Adipocyte (in vitro differentiated cells): Measurements from ENCODE around the gene TMEM218.
A peak's percentile ranks its signal among the peaks of the same experiment; 100 is the strongest.

Source experiments
- DNase-seq: peaks from one replicate; pipeline ENCODE4 v3.0.0-alpha.2; 2015; ENCODE audit warnings: low read depth
- H3K27me3 ChIP-seq: replicated peaks from 2 replicates; pipeline ENCODE4 v1.7.0; 2013; ENCODE audit warnings: mild to moderate bottlenecking, low read length, moderate library complexity; ENCODE audit not compliant: control insufficient read depth, insufficient read depth
- H3K36me3 ChIP-seq: 2 replicates; pipeline ENCODE4 v1.7.0; 2013; ENCODE audit warnings: low read length, mild to moderate bottlenecking, moderate library complexity; ENCODE audit not compliant: control insufficient read depth, insufficient read depth, severe bottlenecking
- H3K4me1 ChIP-seq: 2 replicates; pipeline ENCODE4 v1.7.0; 2013; ENCODE audit warnings: mild to moderate bottlenecking, low read length, moderate library complexity; ENCODE audit not compliant: control insufficient read depth, insufficient read depth
- H3K4me3 ChIP-seq: 2 replicates; pipeline ENCODE4 v1.7.0; 2013; ENCODE audit warnings: mild to moderate bottlenecking, low read length, moderate library complexity
- H3K9ac ChIP-seq: 2 replicates; pipeline ENCODE4 v1.7.0; 2013; ENCODE audit warnings: mild to moderate bottlenecking, low read length, moderate library complexity
- H3K9me3 ChIP-seq: 2 replicates; pipeline ENCODE4 v1.7.0; 2013; ENCODE audit warnings: mild to moderate bottlenecking, low read length, moderate library complexity; ENCODE audit not compliant: control insufficient read depth

TMEM218 gene

DNA sequence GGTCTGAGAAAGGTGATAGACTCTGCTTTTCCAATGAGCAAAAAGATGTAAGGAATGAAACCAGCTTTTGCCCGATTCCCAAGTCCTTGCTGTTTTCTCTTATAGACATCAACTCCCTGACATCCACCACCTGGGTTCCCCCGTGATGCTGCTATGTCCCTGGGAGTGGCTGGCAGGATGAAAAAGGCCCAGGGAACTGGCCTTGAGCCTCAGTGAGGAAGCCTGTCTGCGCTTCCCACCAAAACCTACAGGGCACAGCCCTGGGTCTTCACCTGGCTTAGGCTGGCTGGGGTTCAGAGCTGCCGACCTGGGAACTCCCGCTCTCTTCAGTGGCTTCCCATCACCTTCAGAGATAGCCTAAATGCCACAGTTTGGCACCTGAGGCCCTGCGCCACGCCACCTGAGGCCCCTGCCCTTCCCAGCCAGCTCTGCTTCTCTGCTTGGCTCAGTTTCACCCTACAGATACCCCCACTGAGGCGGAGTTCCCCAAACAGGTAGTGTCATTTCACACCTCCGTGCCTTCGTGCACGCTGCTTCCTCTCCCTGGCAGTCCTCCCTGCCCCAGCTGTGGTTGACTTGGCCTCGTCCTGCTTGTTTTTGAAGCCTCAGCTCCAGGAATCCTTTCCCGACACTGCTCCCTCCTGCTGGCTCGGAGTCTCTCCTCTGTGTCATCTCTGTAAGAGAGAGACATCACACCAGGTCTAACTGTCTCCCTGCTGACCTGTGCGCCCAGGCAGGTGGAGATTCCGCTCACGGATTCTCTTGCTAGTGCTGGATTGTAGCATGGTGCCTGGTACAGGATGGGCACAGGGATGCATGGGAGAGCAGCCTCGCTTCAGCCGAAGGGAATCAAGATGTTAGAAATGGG, 37.6 kb downstream of the TMEM218 start:
- H3K4me3 ChIP-seq, result no peak overlapping the region
- H3K9ac ChIP-seq, result no peak overlapping the region
- H3K27me3 ChIP-seq, result no peaks in the 10 kb centered on the region
- no peak for DNase-seq
- H3K9me3 ChIP-seq, result no peaks in the 10 kb centered on the region
- no peaks in the 10 kb centered on the region for H3K36me3 ChIP-seq
- peaks cover 18% of the 10 kb centered on the region for H3K4me1 ChIP-seq

DNA sequence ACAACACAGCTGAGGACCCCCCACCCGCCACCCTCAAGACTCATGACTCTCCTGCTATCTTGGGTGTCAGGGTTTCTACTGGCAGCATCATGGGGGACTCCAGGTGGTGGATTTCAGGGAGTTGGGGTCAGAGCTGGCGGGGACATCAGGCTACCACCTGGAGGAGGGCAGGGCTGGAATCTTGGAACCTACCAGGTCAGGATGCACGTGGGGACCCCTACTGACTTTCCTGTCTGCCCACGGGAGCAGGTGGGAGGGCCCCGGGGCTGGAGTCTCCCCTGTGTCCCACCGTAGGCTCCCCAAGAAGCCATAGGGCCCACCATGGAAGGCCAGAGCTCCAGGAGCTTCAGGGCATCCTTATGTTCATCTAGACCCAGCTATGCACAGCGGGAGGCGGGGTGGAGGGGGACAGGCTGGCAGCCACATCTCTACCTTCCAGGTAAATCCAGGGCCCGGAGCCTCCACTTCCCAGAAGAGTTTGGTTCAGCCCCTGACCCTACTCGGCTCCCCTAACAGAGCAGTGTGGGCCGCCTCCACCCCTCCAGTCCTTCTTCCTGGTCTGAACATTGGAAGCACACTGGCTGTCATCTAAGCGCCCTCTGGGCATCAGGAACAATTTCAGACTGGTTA, 38.4 kb downstream of the TMEM218 start:
- Histone ChIP-seq H3K4me1 (peaks cover 18% of the 10 kb centered on the region), H3K4me3 (no peak overlapping the region), H3K36me3 (no peaks in the 10 kb centered on the region), H3K9ac (no peak overlapping the region), H3K27me3 (no peaks in the 10 kb centered on the region), H3K9me3 (no peaks in the 10 kb centered on the region)
- DNase-seq, result no peak

DNA sequence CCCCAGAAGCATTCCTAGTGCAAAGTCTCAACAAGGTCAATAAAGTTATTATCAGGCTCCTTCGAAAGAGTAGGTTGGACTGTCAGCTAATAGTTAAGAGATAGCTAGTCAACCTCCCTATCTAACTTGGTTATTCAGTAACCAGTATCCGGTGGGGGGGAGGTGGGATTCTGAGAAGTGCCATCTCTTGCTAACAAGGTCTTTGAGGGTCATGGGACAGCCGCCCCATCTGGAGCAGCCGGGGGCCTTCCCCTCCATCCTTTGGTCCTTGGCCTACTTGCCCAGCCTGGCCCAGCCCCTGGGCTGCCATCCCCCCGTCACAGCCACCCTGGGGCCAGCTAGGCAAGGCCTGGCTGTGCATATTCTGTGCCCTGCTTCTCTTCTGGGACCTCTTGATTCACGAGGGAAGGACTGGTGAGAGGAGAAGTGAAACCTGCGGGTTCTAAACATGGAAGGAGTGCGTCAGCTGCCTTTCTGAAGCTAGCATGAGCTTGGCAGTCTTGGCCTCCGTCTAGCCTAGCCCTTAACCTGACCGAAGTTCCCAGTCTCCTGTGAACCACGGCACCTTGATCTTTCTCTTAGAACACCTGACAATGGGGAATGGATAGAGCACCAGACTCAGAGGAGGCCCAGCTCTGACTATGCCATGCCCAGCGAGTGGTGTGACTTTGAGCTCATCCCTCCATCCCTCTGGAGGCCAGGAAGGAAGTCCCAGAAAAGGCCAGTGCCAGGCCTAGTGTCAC, 39.0 kb downstream of the TMEM218 start:
- DNase-seq, result no peak
- H3K4me1 ChIP-seq, result peaks cover 18% of the 10 kb centered on the region
- H3K9me3 ChIP-seq, result no peaks in the 10 kb centered on the region
- H3K4me3 ChIP-seq, result no peak overlapping the region
- H3K27me3 ChIP-seq, result no peaks in the 10 kb centered on the region
- H3K36me3 ChIP-seq, result no peaks in the 10 kb centered on the region
- no peak overlapping the region for H3K9ac ChIP-seq

DNA sequence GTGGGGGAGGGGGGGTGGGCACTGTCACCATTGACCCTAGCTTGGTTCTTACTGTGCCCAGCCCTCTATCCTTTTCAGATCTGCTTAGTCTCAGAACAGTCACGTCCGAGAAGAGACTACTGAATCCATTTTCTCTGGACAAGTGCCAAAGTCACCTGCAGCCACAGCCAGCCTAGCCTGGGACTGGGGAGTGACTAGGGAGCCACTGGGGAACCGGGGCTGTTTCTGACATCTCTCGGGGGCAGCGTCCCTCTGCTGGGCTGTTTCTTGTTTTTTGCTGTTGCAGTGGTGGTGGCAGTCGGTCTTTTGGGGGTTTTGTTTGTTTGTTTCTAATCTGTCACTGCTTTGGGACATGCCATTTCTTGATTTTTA, 39.6 kb downstream of the TMEM218 start:
- Histone ChIP-seq H3K36me3 (no peaks in the 10 kb centered on the region), H3K4me1 (peaks cover 18% of the 10 kb centered on the region), H3K9me3 (no peaks in the 10 kb centered on the region), H3K4me3 (no peak overlapping the region), H3K27me3 (no peaks in the 10 kb centered on the region), H3K9ac (no peak overlapping the region)
- no peak for DNase-seq

DNA sequence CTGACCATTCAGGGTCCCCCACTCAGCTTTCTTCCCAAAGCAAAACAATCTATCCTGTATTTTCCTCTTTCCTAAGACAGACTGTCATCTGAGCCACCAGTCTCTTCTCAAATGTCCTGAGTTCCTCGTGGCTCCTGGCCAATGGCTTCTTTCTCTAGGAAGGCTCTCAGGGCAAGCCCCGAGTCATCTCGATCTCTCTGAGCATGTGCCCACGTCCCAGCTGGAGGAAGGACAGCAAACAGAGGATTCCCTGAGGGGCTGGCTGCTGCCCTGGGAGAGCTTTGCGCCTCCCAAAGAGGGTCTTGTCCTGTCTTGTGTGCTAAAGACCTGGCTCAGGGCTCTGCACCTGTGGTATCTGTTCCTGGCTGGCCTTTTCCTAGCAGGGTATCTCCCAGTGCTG, 40.0 kb downstream of the TMEM218 start:
- H3K27me3 ChIP-seq, result no peaks in the 10 kb centered on the region
- H3K36me3 ChIP-seq, result no peaks in the 10 kb centered on the region
- no peak for DNase-seq
- H3K9ac ChIP-seq, result no peak overlapping the region
- H3K4me1 ChIP-seq, result peaks cover 18% of the 10 kb centered on the region
- no peaks in the 10 kb centered on the region for H3K9me3 ChIP-seq
- H3K4me3 ChIP-seq, result no peak overlapping the region

DNA sequence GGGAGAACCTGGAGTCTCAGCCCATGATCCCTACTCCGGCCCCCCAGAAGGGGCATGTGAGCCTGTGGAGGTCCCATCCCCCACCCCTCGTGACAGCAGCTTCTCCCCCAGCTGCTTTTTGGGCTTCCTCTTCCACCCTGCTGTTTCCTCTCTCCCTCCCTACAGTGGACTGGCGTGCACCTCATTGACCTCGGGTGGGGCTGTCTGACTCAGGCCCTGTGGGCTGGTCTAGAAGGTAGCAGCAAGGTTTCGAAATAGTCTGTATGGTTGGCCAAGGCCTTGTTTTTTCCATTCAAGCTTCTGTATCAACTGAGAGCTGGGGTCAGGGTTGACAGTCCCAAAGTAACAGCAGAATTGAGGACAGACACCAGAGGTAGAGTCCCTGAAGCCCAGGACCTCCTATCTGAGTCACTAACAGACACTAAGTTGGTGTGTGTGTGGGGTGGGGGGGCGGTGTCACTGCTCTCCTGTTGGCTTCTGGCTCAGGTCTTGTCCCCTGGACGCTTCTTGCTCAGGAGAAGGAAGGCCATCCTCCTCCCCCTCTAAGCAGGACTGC, 40.6 kb downstream of the TMEM218 start:
- Histone ChIP-seq H3K27me3 (no peaks in the 10 kb centered on the region), H3K36me3 (no peaks in the 10 kb centered on the region), H3K9ac (no peak overlapping the region), H3K4me3 (no peak overlapping the region), H3K9me3 (no peaks in the 10 kb centered on the region), H3K4me1 (peaks cover 18% of the 10 kb centered on the region)
- peak; percentile 70 for DNase-seq

DNA sequence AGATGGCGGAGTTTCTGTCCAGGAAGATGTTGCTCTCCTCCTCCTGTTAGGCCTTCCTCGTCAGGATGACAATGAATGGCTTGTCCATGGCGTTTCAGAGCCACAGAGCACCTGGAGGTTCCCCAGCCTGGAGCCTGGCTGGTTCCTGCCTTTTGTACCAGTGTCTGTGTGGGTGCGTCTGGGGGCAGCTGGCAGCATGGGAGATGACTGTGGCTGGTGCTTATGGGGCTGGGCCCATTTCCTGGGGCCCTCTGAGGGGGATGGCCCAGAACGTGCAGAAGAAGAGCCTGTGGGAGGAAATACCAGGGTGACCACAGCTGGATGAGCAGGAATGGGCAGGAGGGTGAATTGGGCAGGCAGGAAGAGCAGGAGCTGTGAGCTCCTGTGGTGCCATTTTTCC, 41.6 kb downstream of the TMEM218 start:
- peaks cover 14% of the 10 kb centered on the region for H3K4me1 ChIP-seq
- DNase-seq, result no peak
- no peak overlapping the region for H3K4me3 ChIP-seq
- no peaks in the 10 kb centered on the region for H3K27me3 ChIP-seq
- H3K9me3 ChIP-seq, result no peaks in the 10 kb centered on the region
- no peak overlapping the region for H3K9ac ChIP-seq
- no peaks in the 10 kb centered on the region for H3K36me3 ChIP-seq

DNA sequence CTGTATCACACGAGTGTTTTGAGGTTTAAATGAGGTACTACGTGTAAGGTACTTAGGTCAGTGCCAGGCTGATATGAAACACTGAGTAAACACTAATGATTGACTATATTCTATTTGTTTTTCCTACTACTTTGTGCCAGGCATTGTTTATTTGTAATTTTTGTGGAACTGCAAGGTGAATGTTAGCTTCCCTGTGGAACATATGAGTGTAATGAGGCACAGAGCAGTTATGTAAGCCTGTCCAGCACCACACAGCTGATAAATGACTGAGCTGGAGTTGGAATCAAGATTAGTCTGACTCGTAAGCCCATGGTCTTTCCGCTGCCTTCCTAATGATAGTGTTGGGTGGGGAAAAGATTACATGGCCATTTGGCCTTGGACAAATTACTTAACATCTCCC, 42.4 kb downstream of the TMEM218 start:
- no peak for DNase-seq
- H3K9me3 ChIP-seq, result no peaks in the 10 kb centered on the region
- no peak overlapping the region for H3K4me3 ChIP-seq
- no peaks in the 10 kb centered on the region for H3K27me3 ChIP-seq
- no peak overlapping the region for H3K9ac ChIP-seq
- no peaks in the 10 kb centered on the region for H3K36me3 ChIP-seq
- peaks cover 14% of the 10 kb centered on the region for H3K4me1 ChIP-seq

DNA sequence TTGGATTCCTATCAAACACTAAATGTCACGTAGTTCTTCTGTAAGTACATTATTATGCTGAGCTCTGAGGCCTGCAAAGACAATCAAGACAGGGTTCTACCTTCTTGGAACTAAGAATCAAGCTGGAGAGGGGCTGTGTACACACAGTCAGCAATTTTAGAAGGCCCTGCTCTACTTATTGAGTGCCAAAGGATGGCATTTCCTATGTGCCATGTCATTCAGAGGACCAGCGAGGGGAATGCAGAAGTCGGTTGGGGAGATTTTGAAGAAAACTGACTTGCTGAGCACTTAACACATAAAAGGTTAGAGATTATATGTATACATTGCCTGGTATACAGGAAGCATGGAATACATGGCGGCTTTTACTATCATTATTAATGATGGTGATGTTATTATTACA, 43.1 kb downstream of the TMEM218 start:
- H3K36me3 ChIP-seq, result no peaks in the 10 kb centered on the region
- no peak overlapping the region for H3K4me3 ChIP-seq
- peaks cover 14% of the 10 kb centered on the region for H3K4me1 ChIP-seq
- H3K9me3 ChIP-seq, result no peaks in the 10 kb centered on the region
- no peak for DNase-seq
- no peaks in the 10 kb centered on the region for H3K27me3 ChIP-seq
- H3K9ac ChIP-seq, result no peak overlapping the region

DNA sequence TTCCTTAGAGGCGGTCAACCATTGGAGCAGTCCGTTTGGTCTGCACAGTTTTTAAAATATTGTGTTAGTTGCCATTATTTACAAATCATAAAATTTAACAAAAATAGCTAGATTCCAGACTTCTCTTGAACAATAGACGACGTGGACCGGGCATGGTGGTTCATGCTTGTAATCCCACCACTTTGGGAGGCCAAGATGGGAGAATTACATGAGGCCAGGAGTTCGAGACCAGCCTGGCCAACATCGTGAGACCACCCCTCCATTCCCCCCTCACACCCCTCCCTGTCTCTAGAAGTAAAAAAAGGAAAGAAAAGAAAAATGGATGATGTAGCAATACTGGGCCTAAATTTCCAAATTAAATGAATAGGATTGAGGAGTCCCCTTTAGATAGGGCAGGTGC, 47.4 kb downstream of the TMEM218 start:
- no peaks in the 10 kb centered on the region for H3K36me3 ChIP-seq
- no peaks in the 10 kb centered on the region for H3K4me1 ChIP-seq
- no peak overlapping the region for H3K9ac ChIP-seq
- no peaks in the 10 kb centered on the region for H3K27me3 ChIP-seq
- no peaks in the 10 kb centered on the region for H3K9me3 ChIP-seq
- DNase-seq, result no peak
- H3K4me3 ChIP-seq, result peak overlapping the region; percentile 89

DNA sequence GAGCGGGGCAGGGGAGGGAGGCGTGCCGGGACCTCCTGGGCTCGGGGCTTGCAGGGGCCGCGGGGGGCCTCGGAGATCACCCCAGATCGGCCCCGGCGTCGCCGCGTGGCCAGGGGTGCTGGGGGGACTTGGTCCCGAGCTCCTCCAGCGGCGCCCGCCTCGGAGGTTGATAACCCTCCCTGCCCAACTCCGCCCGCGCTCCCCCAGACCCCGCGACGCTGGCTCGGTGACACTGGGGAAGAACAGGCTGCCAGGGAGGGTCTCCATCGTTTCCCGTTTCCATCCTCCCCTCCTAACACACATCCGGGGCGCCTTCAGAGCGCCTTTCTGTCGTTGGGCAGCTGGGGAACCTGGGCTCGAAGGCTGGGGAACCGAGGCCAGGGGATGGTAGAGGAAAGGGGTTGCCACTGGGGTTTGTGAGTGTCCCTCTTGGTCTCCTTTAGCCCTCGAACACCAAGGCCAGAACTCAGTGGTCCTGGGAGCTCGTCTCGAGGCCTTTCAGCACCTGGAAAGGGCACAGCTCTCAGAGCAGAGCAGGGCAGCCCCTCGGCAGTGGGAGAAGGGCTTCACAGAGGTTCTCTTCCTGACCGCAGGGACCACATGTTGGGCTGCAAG, 47.9 kb downstream of the TMEM218 start:
- Histone ChIP-seq H3K9ac (peak overlapping the region; percentile 83), H3K27me3 (no peaks in the 10 kb centered on the region), H3K4me1 (no peaks in the 10 kb centered on the region), H3K9me3 (no peaks in the 10 kb centered on the region), H3K4me3 (peak overlapping the region; percentile 89), H3K36me3 (no peaks in the 10 kb centered on the region)
- peak; percentile 20 for DNase-seq
